GM18517 (cell line): ENCODE measurements around the gene GOLGA6L10.
"Not testable (repeated sequence)": the region's sequence is repeated elsewhere in the genome, so short reads cannot be mapped to it uniquely, and the experiment has no call there.

Source experiments
- ATAC-seq: cut with Tn5 transposase; IDR thresholded peaks from one replicate; pipeline ENCODE4 v1.9.1; 2021; ENCODE audit warnings: mild to moderate bottlenecking, moderate library complexity; ENCODE audit not compliant: unreplicated experiment

Gene GOLGA6L10

GRCh38 chr15:82319522-82320278 is 29.6 kb downstream of the GOLGA6L10 start:
- ATAC-seq, result not testable (repeated sequence)

GRCh38 chr15:82318281-82318680 is 31.0 kb downstream of the GOLGA6L10 start:
- ATAC-seq, result not testable (repeated sequence)

GRCh38 chr15:82317516-82317915 is 31.8 kb downstream of the GOLGA6L10 start:
- not testable (repeated sequence) for ATAC-seq

GRCh38 chr15:82317091-82317489 is 32.2 kb downstream of the GOLGA6L10 start:
- ATAC-seq, result no peak

- ATAC-seq, result not testable (repeated sequence)
Measured at GRCh38 chr15:82316247-82317090, 32.8 kb downstream of the GOLGA6L10 start.

GRCh38 chr15:82315519-82316246 is 33.6 kb downstream of the GOLGA6L10 start:
- no peak for ATAC-seq

GRCh38 chr15:82314769-82315518 is 34.3 kb downstream of the GOLGA6L10 start:
- no peak for ATAC-seq

- ATAC-seq, result not testable (repeated sequence)
Measured at GRCh38 chr15:82313951-82314768, 35.1 kb downstream of the GOLGA6L10 start.

- no peak for ATAC-seq
Measured at GRCh38 chr15:82313446-82313845, 35.8 kb downstream of the GOLGA6L10 start.

- no peak for ATAC-seq
Measured at GRCh38 chr15:82312586-82313349, 36.5 kb downstream of the GOLGA6L10 start.

- ATAC-seq, result not testable (repeated sequence)
Measured at GRCh38 chr15:82311321-82311720, 38.0 kb downstream of the GOLGA6L10 start.

- no peak for ATAC-seq
Measured at GRCh38 chr15:82309802-82310201, 39.5 kb downstream of the GOLGA6L10 start.

- ATAC-seq, result no peak
Measured at GRCh38 chr15:82307714-82308081, 41.6 kb downstream of the GOLGA6L10 start.

GRCh38 chr15:82306791-82307713 is 42.2 kb downstream of the GOLGA6L10 start:
- no peak for ATAC-seq

- ATAC-seq, result no peak
Measured at GRCh38 chr15:82305621-82306048, 43.6 kb downstream of the GOLGA6L10 start.

- ATAC-seq, result no peak
Measured at GRCh38 chr15:82304778-82305090, 44.5 kb downstream of the GOLGA6L10 start.

GRCh38 chr15:82303956-82304777 is 45.1 kb downstream of the GOLGA6L10 start:
- no peak for ATAC-seq
